GM15510 (cell line): ENCODE data around the gene ESF1.

Experiments used
- POLR2A ChIP-seq: IDR thresholded peaks from 3 replicates; pipeline ENCODE4 v1.6.1; 2011; ENCODE audit warnings: borderline replicate concordance; ENCODE audit not compliant: insufficient read length; ENCODE audit errors: extremely low read depth

Gene ESF1

DNA sequence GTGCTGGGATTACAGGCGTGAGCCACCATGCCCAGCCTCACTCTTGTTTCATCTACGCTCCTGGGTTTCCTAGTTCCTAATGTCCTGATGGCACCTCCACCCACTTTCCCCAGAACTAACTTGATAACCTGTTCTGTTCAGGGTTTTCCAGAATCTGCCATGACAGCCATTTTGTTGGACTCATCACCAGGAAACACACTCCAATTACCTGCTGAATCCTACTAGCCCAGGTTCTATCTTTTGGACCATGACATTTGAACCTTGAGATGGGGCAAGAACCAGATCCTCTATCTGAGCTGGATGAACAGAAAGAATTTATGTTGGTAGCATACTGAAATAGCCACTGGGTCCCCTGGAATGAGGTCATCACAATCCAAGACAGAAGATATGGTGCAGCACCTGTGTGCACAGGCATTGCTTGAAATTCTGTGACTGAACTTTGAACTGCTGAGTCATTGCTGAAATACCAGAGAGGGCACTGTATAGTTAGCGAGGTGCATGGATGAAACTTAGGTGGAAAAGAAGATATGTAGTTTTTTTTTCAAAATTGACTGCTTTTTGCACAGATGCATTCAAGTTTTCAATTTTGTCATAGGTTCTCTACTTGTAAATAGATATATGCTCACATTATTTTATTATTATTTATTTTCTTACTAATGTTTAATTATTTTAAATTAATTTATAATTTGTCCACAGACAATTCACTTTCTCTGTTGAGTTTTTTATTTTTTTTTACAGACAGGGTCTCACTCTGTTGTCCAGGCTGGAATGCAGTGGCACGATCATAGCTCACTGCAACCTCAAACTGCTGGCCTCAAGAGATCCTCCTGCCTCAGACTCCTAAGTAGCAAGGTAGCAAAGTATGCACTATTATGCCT is 103.2 kb downstream of the ESF1 start:
- no peak for TF ChIP-seq POLR2A

- TF ChIP-seq POLR2A: no peak
Measured at GRCh38 chr20:13678944-13679343, 105.8 kb downstream of the ESF1 start.

- TF ChIP-seq POLR2A: no peak
Measured at GRCh38 chr20:13677241-13677640, 107.5 kb downstream of the ESF1 start.

DNA sequence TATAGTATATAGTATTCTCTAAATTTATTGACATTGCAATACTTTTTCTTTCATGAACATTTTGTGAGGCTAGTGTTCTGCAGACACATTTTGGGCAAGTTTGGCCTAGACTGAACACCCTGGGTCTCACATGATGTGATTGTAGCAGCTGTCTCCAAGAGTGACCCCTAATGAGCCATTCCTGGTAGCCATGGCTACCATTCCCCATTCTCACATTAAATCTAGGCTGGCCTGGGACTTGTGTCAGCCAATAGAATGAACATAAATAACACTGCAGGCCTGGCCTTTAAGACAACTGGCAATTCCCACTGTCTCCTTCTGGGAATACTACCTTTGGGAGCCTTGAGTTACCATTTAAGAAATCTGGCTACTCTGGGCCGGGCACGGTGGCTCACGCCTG is 108.0 kb downstream of the ESF1 start:
- no peak for TF ChIP-seq POLR2A

GRCh38 chr20:13672690-13673089 is 112.0 kb downstream of the ESF1 start:
- TF ChIP-seq POLR2A: no peak

GRCh38 chr20:13671916-13672378 is 112.8 kb downstream of the ESF1 start:
- TF ChIP-seq POLR2A: no peak

DNA sequence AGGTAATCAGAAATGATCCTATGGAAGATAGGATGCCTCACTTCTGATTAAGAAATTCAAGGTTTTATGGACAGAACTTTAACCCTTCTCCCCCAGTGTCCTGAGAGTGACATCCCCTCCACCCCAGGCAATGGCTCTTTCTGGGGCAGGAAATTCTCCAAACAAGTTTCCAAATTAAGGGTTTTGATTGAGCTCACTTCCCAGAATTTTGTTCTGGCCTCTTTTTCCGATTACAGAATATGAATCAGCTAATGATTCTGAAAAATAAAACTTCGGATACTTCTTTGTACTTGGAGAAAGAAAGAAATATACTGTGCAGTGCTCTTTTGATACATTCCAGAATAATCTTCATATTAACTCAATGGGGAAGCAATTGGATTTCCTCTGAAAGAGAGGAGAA is 113.2 kb downstream of the ESF1 start:
- TF ChIP-seq POLR2A: no peak

DNA sequence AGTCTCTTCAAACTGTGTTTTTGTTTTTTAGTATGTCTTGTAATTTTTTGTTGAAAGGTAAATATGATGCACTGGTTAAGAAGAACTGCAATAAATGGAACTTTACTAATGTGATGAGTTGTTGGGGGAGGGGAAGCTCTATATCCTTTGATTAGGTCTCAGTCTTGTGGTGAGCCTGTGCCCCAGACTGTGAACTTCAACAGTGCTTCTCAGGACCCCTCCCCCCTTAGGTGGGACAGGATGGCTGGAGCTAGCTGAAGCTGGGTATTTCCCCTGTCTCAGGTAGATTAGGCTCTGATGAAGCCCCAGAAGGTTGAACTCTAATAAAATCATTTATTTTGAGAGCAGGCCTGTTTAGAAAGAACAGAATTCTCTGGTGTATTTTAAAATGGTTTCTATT is 114.6 kb downstream of the ESF1 start:
- TF ChIP-seq POLR2A: no peak

GRCh38 chr20:13665709-13666395 is 118.9 kb downstream of the ESF1 start:
- no peak for TF ChIP-seq POLR2A
